HepG2 (cell line): ENCODE measurements around the gene CDKN1C. TPM values are rescaled to one million over a fixed set of nuclear protein-coding genes. Genes with fewer than 3 reads are reported as not detected.

Experiments
- ATAC-seq: fragments of 200-7000 bp; cut with Tn5 transposase; 3 replicates; pipeline ENCODE4 v1.9.1; 2020; ENCODE audit warnings: mild to moderate bottlenecking, moderate library complexity
- BruUV-seq: library from RNA; stranded (reverse); fragments of 400-500 nt; replicated peaks from 2 replicates; lab custom pipeline; 2021; lab: Mats Ljungman, UMichigan
- CTCF ChIA-PET: fragments of 300-600 bp; formaldehyde crosslinking; extraction: SDS; loops from one replicate; lab custom pipeline; 2021; ENCODE audit warnings: low total read pairs, inconsistent platforms, low intra/inter-chr PET ratio; lab: Yijun Ruan, JAX
- POLR2A ChIA-PET: fragments of 350-600 bp; sonication (Branson Sonifier 250); formaldehyde crosslinking; loops from one replicate; lab custom pipeline; 2020; ENCODE audit warnings: antibody characterized with exemption, inconsistent platforms; lab: Yijun Ruan, JAX
- DNase-seq: peaks from one replicate; pipeline ENCODE4 v3.0.0-alpha.2; 2015; ENCODE audit warnings: low spot score
- FAIRE-seq: peaks from 3 replicates; lab custom pipeline; 2011; peaks lifted over from hg19 to GRCh38; lab: Jason Lieb, UNC
- H2AFZ ChIP-seq: one replicate; pipeline ENCODE4 v1.6.1; 2011; ENCODE audit warnings: low read length, inconsistent platforms
- H3K27ac ChIP-seq: fragments of 300-600 bp; 3 replicates; pipeline ENCODE4 v1.8.0; 2011; ENCODE audit warnings: mixed run types, mild to moderate bottlenecking, mixed read lengths, low read length, inconsistent platforms; ENCODE audit not compliant: insufficient read depth; ENCODE audit errors: extremely low read length
- H3K27me3 ChIP-seq, 2 experiments: fragments of 200-600 bp in 1 of 2; 2 replicates in 1 of 2; 3 replicates in 1 of 2; pipeline versions ENCODE4 v1.6.0 to v1.8.0; 2011; ENCODE audit warnings: low read length in 2 of 2, mild to moderate bottlenecking in 2 of 2, moderate library complexity in 2 of 2, inconsistent platforms in 1 of 2; ENCODE audit not compliant: insufficient read depth in 2 of 2, control insufficient read depth in 1 of 2
- H3K36me3 ChIP-seq, 2 experiments: fragments of 200-600 bp in 1 of 2; replicated peaks in 1 of 2; 2 replicates in 1 of 2; 3 replicates in 1 of 2; pipeline versions ENCODE4 v1.5.1 to v1.8.0; 2011; ENCODE audit warnings: low read length in 2 of 2, inconsistent platforms in 1 of 2; ENCODE audit not compliant: insufficient read depth in 2 of 2, control insufficient read depth in 1 of 2
- H3K4me1 ChIP-seq: 2 replicates; pipeline ENCODE4 v1.5.1; 2012; ENCODE audit warnings: low read length, inconsistent platforms; ENCODE audit not compliant: insufficient read depth
- H3K4me2 ChIP-seq: 2 replicates; pipeline ENCODE4 v1.6.0; 2011; ENCODE audit warnings: low read depth, low read length, inconsistent platforms
- H3K4me3 ChIP-seq, 3 experiments: fragments of 200-600 bp in 1 of 3; sonication (generic), shearing (Covaris generic) in 1 of 3; replicated peaks in 1 of 3; 2 replicates each; pipeline ENCODE4 v1.5.1; 2011 to 2016; ENCODE audit warnings: low read length in 3 of 3, inconsistent platforms in 2 of 3, low read depth in 2 of 3, mild to moderate bottlenecking in 2 of 3, control low read depth in 1 of 3, mixed read lengths in 1 of 3; ENCODE audit not compliant: insufficient read depth in 1 of 3
- H3K79me2 ChIP-seq: one replicate; pipeline ENCODE4 v1.6.1; 2011; ENCODE audit warnings: low read length, inconsistent platforms; ENCODE audit not compliant: insufficient read depth
- H3K9ac ChIP-seq: 2 replicates; pipeline ENCODE4 v1.6.0; 2011; ENCODE audit warnings: mild to moderate bottlenecking, low read depth, low read length, inconsistent platforms; ENCODE audit not compliant: insufficient read depth
- H3K9me3 ChIP-seq: 2 replicates; pipeline ENCODE4 v1.5.1; 2012; ENCODE audit warnings: mild to moderate bottlenecking, low read length
- H4K20me1 ChIP-seq: 2 replicates; pipeline ENCODE4 v1.6.0; 2011; ENCODE audit warnings: inconsistent platforms, mild to moderate bottlenecking, low read length, moderate library complexity; ENCODE audit not compliant: insufficient read depth
- ATF1 ChIP-seq: IDR thresholded peaks from 2 replicates; pipeline ENCODE4 v1.6.1; 2016; ENCODE audit warnings: mild to moderate bottlenecking, control low read depth
- DPF2 ChIP-seq: sonication (generic); formaldehyde crosslinking; IDR thresholded peaks from 2 replicates; pipeline ENCODE4 v1.4.0; 2020; ENCODE audit warnings: mild to moderate bottlenecking, low read depth, missing genetic modification reagents, borderline replicate concordance
- ELF4 ChIP-seq: sonication (generic); formaldehyde crosslinking; IDR thresholded peaks from 2 replicates; pipeline ENCODE4 v1.5.0; 2020; ENCODE audit warnings: missing genetic modification reagents, mild to moderate bottlenecking, moderate library complexity, borderline replicate concordance
- SCMH1 ChIP-seq: sonication (generic); formaldehyde crosslinking; IDR thresholded peaks from 2 replicates; pipeline ENCODE4 v1.9.0; 2021; ENCODE audit warnings: missing genetic modification reagents, mild to moderate bottlenecking, borderline replicate concordance
- TBP ChIP-seq: sonication (generic); formaldehyde crosslinking; IDR thresholded peaks from 2 replicates; pipeline ENCODE4 v1.5.0; 2020; ENCODE audit warnings: missing genetic modification reagents
- YEATS4 ChIP-seq: sonication (generic); formaldehyde crosslinking; IDR thresholded peaks from 2 replicates; pipeline ENCODE4 v1.4.0; 2020; ENCODE audit warnings: missing genetic modification reagents, borderline replicate concordance
- ZFX ChIP-seq: sonication (generic); formaldehyde crosslinking; IDR thresholded peaks from 2 replicates; pipeline ENCODE4 v1.4.0; 2020; ENCODE audit warnings: mild to moderate bottlenecking, low read depth, missing genetic modification reagents, moderate library complexity
- WGBS: methylation state at CpG from one replicate; pipeline ENCODE4 v1.1.6; 2017; ENCODE audit warnings: low lambda C conversion rate; 5-methylcytosine and 5-hydroxymethylcytosine counted together
- in situ Hi-C: cut with HindIII; loops from 2 replicates; pipeline ENCODE4 v1.10.0; 2017; ENCODE audit warnings: low pct_unique_long_range_greater_than_20kb; ENCODE audit not compliant: extremely low pct_ligation_motif_present
- intact Hi-C: fragments of 100-400 bp; cut with micrococcal nuclease; formaldehyde crosslinking; loops from one replicate; pipeline ENCODE4 v1.10.0; 2022; ENCODE audit not compliant: unreplicated experiment
- polyA plus RNA-seq, 8 experiments: library from polyadenylated mRNA; depleted of rRNA in 3 of 8; stranded (reverse) in 7 of 8; unstranded in 1 of 8; fragments of >200 nt; fragmentation: Illumina TruSeq in 4 of 8; extraction: Trizol in 4 of 8; gene quantifications; 2 replicates each; pipeline versions ENCODE4 v1.2.1 to v1.2.3, GENCODE V29; 2011 to 2016; ENCODE audit warnings: low read depth in 4 of 8, missing spikeins in 1 of 8, mixed read lengths in 1 of 8; ENCODE audit not compliant: insufficient read depth in 1 of 8
- total RNA-seq, 5 experiments: library from RNA; depleted of rRNA; stranded (reverse); fragments of >200 nt; fragmentation: Illumina TruSeq; extraction: Trizol; gene quantifications; 2 replicates each; pipeline ENCODE4 v1.2.3, GENCODE V29; 2016; ENCODE audit warnings: low read depth in 1 of 5
- TF ChIP-seq, protein P1 (sequence below): sonication (generic); formaldehyde crosslinking; IDR thresholded peaks from 2 replicates; pipeline ENCODE4 v1.5.1; 2020; ENCODE audit warnings: mild to moderate bottlenecking, missing genetic modification reagents, moderate library complexity
- TF ChIP-seq, protein P2 (sequence below): sonication (generic); formaldehyde crosslinking; IDR thresholded peaks from 2 replicates; pipeline ENCODE4 v1.4.0; 2020; ENCODE audit warnings: missing genetic modification reagents
- TF ChIP-seq, protein P3 (sequence below): sonication (generic); formaldehyde crosslinking; IDR thresholded peaks from 2 replicates; pipeline ENCODE4 v1.5.0; 2020; ENCODE audit warnings: missing genetic modification reagents, mild to moderate bottlenecking, borderline replicate concordance

Gene CDKN1C
- total and polyA plus RNA-seq, 2 of the 13 experiments (the other 11 are each of a cell fraction or from before 2014, with no cell fraction given), result not detected

GRCh38 chr11:2890466-2891294, 5.1 kb upstream of the CDKN1C start (continued):
- TF ChIP-seq YEATS4 (CRISPR knock-in tag) (no peak), SCMH1 (CRISPR knock-in tag) (no peak)

DNA sequence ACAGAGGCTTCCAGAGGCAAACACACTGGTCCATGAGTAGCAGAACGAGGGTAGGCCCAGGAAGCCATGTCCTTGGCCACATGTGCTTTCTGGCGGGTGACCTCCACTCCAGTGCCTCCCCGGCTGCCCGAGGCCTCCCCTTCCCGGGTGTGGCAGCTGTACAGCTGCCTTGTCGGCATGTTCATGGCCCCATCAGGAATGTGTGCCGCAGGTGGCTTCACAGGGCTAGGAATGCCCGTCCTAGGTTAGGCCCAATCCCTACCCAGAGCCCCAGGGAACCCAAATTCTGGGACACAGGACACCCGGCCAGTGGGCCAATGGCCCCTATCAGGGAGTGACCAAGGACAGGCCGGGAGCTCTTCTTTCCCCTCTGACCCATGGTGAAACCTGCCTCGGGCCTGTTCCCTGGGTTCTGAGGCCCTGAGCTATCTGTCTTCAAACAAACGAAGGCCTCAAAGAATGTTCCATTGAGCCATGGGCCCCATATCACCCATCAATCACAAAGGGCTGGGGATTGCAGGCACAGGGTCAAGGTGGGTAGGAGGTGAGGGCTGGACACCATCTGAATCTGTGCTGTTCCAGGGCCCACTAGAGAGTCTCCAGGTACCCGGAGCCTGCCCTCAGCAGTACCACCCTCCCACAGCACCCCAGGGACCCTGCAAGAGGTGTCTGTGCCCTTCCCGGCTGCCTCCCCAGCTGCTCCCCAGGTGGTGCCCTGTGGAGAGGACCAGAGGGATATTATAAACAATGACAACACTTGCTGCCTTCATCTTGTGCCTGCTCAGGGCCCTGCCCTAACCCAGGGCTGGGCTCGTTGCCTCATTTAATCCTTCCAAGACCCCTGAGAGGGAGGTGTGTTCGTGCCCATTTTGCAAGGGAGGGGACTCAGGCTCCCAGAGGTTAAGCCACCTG, 4.0 kb upstream of the CDKN1C start:
- in situ Hi-C loops (loop anchor here (5.0 kb wide), 1 partner anchor 357 kb away; no protein-coding TSS in a partner anchor), intact Hi-C loops (loop anchor here (2.0 to 5.0 kb wide), 2 partner anchors 197 to 231 kb away; no protein-coding TSS in a partner anchor)
- Histone ChIP-seq H3K27ac (no peak overlapping the region), H3K4me1 (peaks cover 39% of the 10 kb centered on the region), H4K20me1 (no peaks in the 10 kb centered on the region), H3K9me3 (no peaks in the 10 kb centered on the region), H3K27me3 (peaks cover 3 to 10% of the 10 kb centered on the region in 2 experiments; a peak in 3 of 5 replicates), H3K4me3 (no peak overlapping the region), H2AFZ (no peak overlapping the region), H3K9ac (no peak overlapping the region), H3K79me2 (no peaks in the 10 kb centered on the region), H3K4me2 (no peak overlapping the region), H3K36me3 (no peaks in the 10 kb centered on the region)
- BruUV-seq, result no TSS peak
- ChIA-PET CTCF (interaction anchor here (2.3 to 8.6 kb wide), 2 partner anchors 197 to 357 kb away, joined by 25 to 148 read pairs; no protein-coding TSS in a partner anchor), POLR2A (interaction anchor here (0.6 to 2.7 kb wide), 3 partner anchors 159 to 326 kb away, joined by 3 to 10 read pairs (median 4); no protein-coding TSS in a partner anchor)
- WGBS, result 33% methylated on average over 1 of the region's 16 CpGs
- FAIRE-seq (no peak), DNase-seq (peak; percentile 32), ATAC-seq (no peak)
- no peak for TF ChIP-seq DPF2 (CRISPR knock-in tag)
- no peak for TF ChIP-seq TBP (CRISPR knock-in tag)
- TF ChIP-seq, protein P1, sequence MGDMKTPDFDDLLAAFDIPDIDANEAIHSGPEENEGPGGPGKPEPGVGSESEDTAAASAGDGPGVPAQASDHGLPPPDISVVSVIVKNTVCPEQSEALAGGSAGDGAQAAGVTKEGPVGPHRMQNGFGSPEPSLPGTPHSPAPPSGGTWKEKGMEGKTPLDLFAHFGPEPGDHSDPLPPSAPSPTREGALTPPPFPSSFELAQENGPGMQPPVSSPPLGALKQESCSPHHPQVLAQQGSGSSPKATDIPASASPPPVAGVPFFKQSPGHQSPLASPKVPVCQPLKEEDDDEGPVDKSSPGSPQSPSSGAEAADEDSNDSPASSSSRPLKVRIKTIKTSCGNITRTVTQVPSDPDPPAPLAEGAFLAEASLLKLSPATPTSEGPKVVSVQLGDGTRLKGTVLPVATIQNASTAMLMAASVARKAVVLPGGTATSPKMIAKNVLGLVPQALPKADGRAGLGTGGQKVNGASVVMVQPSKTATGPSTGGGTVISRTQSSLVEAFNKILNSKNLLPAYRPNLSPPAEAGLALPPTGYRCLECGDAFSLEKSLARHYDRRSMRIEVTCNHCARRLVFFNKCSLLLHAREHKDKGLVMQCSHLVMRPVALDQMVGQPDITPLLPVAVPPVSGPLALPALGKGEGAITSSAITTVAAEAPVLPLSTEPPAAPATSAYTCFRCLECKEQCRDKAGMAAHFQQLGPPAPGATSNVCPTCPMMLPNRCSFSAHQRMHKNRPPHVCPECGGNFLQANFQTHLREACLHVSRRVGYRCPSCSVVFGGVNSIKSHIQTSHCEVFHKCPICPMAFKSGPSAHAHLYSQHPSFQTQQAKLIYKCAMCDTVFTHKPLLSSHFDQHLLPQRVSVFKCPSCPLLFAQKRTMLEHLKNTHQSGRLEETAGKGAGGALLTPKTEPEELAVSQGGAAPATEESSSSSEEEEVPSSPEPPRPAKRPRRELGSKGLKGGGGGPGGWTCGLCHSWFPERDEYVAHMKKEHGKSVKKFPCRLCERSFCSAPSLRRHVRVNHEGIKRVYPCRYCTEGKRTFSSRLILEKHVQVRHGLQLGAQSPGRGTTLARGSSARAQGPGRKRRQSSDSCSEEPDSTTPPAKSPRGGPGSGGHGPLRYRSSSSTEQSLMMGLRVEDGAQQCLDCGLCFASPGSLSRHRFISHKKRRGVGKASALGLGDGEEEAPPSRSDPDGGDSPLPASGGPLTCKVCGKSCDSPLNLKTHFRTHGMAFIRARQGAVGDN (CRISPR knock-in tag), result peak; percentile 57
- 0 out of 2 replicates have a peak, but pooled peaks have one; percentile 14 for TF ChIP-seq ZFX (CRISPR knock-in tag)
- TF ChIP-seq, protein P2, sequence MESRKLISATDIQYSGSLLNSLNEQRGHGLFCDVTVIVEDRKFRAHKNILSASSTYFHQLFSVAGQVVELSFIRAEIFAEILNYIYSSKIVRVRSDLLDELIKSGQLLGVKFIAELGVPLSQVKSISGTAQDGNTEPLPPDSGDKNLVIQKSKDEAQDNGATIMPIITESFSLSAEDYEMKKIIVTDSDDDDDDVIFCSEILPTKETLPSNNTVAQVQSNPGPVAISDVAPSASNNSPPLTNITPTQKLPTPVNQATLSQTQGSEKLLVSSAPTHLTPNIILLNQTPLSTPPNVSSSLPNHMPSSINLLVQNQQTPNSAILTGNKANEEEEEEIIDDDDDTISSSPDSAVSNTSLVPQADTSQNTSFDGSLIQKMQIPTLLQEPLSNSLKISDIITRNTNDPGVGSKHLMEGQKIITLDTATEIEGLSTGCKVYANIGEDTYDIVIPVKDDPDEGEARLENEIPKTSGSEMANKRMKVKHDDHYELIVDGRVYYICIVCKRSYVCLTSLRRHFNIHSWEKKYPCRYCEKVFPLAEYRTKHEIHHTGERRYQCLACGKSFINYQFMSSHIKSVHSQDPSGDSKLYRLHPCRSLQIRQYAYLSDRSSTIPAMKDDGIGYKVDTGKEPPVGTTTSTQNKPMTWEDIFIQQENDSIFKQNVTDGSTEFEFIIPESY, result peak; percentile 37; the same call in 1 of the 2 replicates
- no peak for TF ChIP-seq ATF1 (CRISPR knock-in tag)
- no peak for TF ChIP-seq ELF4 (CRISPR knock-in tag)
- TF ChIP-seq, protein P3, sequence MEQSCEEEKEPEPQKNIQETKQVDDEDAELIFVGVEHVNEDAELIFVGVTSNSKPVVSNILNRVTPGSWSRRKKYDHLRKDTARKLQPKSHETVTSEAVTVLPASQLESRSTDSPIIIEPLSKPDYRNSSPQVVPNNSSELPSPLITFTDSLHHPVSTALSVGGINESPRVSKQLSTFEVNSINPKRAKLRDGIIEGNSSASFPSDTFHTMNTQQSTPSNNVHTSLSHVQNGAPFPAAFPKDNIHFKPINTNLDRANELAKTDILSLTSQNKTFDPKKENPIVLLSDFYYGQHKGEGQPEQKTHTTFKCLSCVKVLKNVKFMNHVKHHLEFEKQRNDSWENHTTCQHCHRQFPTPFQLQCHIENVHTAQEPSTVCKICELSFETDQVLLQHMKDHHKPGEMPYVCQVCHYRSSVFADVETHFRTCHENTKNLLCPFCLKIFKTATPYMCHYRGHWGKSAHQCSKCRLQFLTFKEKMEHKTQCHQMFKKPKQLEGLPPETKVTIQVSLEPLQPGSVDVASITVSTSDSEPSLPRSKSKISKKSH (CRISPR knock-in tag), result no peak
